Pulmonary artery endothelial cell (primary cell): ENCODE data around the gene DEPDC4. TPM values are rescaled to one million over a fixed set of nuclear protein-coding genes. Genes with fewer than 3 reads are reported as not detected.
"Not testable (repeated sequence)": the region's sequence is repeated elsewhere in the genome, so short reads cannot be mapped to it uniquely, and the experiment has no call there.

ENCODE experiments used
- DNase-seq: peaks from one replicate; pipeline ENCODE4 v3.0.0-alpha.2; 2011; ENCODE audit warnings: low read depth, low spot score
- total RNA-seq: library from RNA; depleted of rRNA; stranded (reverse); fragments of >200 nt; gene quantifications from 2 replicates; pipeline ENCODE4 v1.2.3, GENCODE V29; 2014

Gene DEPDC4
- total RNA-seq, 1 donor from 2014 or later, result 0.20 TPM

DNA sequence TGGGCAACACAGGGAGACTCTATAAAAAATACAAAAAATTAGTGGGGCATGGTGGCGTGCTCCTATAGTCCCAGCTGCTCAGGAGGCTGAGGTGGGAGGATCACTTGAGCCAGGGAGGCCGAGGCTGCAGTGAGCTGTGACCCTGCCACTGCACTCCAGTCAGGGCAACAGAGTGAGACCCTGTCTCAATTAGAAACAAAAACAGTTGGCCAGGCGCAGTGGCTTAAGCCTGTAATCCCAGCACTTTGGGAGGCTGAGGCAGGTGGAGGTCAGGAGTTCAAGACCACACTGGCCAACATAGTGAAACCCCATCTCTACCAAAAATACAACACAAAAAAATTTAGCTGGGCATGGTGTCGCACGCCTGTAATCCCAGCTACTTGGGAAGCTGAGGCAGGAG, 1.8 kb downstream of the DEPDC4 start:
- not testable (repeated sequence) for DNase-seq

DNA sequence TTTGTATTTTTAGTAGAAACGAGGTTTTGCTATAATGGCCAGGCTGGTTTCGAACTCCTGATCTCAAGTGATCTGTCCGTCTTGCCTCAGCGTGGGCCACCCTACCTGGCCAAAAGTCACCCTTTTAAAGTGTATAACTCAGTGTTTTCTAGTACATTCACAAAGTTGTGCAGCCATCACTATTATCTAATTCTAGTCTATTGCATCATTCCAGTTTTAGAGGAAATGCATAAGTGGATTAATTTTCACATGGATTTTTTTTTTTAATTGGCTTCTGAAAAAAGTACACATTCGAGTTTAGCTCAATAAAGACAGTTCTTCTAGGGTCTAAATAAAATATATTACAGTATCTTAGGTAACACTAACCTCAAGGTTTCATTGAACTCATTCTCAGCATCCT, 3.7 kb downstream of the DEPDC4 start:
- no peak for DNase-seq

DNA sequence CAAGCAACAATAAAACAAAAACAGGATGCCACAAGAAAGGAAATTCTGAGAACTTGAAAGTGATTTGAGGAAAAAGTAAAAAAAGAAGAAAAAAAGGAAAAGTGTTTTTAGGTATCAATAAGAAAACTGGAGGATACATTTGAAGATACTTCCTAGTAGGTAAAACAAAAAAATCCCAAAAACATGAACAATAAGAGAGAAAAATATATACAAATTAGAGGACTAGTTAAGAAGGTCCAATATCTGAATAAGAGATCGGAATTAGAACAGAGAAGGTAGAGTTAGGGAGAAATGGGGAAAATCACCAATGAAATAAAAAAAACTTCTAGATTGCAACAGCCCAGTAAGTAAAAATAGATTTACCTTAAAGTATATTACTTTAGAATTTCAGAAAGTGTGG, 8.8 kb downstream of the DEPDC4 start:
- DNase-seq, result no peak

DNA sequence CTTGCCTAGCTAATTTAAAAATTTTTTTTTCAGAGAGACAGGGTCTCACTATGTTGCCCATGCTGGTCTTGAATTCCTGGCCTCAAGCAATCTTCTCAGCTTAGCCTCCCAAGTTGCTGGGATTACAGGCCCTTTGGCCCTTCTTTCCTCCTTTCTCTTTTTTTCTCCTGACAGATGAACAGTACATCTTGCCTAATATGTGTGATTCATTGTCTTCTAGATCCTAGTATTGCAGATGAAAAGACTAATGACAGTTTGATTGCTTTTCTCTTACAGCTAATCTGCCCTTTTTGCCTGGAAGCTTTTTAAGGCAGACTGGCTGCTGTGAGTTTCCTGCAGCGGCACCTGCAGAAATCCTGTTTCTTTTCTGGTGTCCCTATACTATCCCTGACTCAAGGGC, 12.0 kb downstream of the DEPDC4 start:
- DNase-seq, result no peak

DNA sequence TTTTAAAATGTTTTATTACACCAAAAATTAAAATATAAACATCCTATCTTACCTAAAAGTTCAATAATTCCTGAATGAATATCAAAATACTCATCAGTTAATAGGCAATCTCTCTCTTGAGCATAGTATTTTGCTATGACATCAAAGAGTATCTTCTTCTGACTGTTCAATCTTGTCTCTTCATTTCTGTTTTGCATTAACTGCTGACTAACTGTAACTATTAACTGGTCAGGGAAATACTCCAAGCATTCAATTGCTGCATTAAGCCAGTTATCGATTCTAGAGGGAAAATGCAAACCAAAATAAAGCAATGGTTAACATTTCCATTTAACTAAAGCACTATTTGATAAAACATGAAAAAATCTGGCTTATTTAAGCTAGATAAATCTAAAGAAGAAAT, 13.4 kb downstream of the DEPDC4 start:
- no peak for DNase-seq

DNA sequence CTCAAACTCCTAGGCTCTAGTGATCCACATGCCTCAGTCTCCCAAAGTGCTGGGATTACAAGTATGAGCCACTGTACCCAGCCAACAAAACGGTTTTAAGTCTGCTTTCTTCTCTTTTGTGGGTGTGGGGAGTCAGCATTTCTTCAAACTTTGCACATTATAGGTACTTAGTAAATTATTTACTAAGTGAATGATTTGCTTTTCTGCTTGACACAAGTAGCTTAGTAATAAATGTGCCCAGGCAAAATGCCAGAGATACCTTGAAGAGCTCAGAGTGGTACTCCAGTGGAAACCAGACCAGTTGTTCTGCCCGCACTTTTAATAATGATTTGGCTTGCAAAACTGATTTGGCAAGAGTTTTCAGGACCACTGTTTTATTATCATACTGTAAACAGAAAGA, 15.0 kb downstream of the DEPDC4 start:
- no peak for DNase-seq

DNA sequence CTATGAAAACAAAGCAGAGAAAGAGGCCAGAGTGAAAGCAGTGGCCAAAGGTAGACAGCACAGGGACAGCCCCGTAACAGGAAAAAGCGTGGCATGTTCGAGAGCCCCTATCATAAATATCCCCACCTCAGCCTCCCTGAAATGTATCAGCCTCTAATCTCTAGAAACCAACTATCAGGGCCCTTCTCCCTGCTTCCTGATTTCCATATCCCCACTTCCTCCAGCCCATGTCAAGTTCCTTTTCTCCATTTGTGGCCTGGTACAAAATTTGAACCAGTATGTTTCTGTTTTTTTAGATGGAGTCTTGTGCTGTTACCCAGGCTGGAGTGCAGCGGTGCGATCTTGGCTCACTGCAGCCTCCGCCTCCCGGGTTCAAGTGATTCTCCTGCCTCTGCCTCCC, 16.9 kb downstream of the DEPDC4 start:
- DNase-seq, result no peak

DNA sequence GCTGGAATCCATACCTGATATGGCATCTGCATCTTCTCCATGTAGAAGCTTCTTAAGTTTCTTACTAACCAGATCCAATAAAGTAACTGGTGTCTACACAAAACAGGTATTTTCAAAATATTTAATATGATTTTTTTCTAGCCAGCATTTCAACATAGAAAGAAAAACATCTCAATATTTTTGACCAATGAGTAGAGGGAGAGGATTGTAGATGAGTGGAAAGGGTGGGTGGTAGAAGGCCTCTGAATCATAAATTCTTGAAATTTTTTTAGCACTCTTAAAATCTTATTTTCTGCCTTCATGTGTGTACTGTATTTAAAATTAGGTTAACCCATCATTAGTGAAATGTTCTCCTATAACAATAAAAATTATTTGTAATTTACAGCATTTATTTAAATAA, 18.0 kb downstream of the DEPDC4 start:
- DNase-seq, result no peak

DNA sequence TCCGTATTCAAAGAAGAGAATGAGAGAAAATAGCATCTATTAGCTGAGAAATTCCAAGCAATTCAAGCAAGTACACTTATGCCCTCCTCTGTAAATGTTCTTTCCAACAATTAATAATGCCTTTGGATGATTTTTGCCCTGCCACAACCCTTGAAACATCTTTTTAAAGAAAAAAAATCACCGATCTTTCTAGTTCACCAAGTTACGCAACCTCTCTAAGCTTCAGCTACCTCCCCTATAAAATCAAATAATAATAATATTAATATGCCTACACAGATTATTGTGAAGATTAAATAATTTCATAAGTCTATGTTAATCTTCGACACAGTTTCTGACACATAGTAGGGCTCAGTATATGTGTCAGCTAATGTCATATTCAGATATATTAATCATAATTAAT, 19.1 kb downstream of the DEPDC4 start:
- DNase-seq, result no peak

DNA sequence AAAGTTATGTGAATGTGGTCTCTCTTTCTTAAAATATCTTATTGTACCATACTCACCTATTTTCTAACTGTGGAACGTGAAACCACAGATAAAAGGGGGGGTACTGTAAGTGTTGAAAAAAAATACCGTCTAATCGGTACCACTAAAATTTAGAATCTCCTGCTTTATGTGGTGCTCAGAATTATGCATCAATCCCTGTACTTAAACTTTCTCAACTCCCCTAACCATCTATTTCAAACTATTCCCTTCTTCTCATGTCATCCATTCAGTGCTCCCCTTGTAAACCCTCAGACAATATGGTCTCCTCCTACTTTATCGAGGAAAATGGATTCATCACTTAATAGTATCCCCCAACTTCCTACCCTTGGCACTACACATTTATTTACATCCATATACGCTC, 23.7 kb downstream of the DEPDC4 start:
- no peak for DNase-seq

DNA sequence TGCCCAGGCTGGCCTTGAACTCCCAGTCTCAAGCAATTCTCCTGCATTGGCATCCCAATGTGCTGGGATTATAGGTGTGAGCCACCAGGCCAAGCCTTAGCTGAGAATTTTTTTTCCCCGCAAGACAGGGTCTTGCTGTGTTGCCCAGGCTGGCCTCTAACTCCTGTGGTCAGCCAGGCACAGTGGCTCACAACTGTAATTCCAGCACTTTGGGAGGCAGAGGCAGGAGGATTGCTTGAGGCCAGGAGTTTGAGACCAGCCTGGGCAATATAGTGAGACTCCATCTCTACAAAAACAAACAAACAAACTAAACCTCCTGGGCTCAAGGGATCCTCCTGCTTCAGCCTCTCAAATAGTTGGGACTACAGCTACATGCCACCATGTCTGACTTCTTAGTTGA, 27.3 kb downstream of the DEPDC4 start:
- DNase-seq, result no peak

DNA sequence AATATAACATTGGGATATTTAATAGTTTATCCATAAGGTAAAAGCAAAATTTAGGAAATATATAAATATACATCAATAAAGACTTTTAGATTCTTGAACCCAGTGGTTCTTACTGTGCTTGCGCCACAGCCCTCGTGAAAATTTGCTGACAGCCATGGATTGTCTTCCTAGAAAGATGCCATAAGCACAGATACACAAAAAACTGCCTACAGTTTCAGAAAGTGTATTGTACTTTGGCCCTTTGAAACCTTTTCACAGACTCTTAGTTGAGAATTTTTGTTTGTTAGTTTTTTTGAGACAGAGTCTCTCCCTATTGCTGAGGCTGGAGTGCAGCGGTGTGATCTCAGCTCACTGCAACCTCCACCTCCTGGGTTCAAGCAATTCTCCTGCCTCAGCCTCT, 28.1 kb downstream of the DEPDC4 start:
- no peak for DNase-seq

DNA sequence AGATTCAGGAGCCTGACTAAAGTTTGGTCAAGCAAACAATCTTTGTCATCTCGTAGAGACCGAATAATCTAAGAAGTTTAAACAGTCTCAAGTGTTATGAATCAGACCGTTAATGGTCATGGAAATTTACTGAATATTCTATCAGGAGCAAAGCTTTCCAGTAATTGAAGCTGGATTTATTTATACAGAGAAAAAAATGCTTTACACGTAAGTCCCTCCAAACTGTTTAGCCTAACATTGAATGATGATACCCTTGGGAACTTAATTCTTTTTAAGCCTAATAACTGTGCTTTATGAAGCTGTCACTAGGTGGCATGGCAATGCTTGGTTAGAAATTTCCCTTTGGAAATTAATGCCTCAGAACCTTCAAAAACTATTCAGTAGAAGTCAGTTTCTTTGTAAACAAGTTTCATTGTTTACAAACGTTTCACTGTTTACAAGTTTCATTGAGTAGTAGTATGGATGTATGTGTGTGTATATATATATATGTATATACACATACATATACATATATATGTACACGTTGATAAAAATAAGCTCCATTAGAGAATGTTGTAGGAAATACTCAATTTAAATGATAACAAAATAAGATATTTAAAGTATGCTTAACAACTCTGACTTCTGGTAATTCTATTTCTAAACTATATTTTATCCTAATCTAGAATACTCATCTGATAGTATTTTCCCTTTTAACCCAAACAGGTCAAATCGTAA, 32.1 kb downstream of the DEPDC4 start:
- DNase-seq, result peak; percentile 5

DNA sequence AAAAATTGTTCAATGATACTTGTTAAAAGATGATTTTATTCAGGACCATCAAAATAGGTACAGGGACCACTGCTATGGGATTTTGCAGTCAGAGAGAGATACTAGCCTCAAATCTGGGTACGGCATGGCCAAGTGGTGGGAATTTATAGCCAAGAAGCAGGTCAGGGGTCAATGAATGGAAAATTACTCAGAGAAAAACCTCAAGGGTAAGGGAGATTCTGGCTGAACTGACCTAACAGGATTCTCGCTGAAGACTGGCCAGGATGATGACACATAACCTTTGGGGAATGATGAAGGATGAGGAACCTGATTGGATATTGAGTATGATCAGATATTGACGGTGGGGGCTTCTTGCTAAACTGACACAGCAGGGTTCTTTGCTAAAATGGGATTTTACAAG, 32.7 kb downstream of the DEPDC4 start:
- no peak for DNase-seq

DNA sequence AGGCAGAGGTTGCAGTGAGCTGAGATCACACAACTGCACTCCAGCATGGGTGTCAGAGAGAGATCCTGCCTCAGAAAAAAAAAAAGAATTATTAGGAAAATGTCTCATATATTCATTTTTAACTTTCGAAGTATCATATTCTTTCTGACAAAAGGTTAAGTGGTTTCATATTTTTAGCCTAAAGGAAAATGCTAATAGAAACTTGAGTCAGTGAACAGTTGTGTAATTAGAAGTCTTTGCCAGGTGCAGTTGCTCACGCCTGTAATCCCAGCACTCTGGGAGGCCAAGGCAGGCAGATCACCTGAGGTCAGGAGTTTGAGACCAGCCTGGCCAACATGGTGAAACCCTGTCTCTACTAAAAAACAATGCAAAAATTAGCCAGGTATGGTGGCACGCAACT, 35.0 kb downstream of the DEPDC4 start:
- not testable (repeated sequence) for DNase-seq

DNA sequence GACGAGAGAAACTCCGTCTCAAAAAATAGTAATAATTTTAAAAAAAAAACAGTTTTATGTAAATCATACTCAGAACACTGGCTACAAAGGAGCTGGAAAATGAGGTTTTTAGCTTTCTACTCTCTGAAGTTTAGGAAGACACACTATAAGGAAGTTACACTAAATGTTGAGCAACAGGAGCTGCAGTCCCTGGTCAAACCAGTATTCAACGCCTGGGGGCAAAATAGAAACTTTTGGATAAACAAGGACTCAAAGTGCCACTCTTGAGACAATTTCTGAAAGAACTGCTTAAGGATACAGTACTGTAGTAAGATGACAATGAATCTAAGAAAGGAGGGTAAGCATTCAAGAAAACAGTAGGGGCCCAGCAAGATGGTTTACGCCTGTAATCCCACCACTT, 37.0 kb downstream of the DEPDC4 start:
- no peak for DNase-seq

DNA sequence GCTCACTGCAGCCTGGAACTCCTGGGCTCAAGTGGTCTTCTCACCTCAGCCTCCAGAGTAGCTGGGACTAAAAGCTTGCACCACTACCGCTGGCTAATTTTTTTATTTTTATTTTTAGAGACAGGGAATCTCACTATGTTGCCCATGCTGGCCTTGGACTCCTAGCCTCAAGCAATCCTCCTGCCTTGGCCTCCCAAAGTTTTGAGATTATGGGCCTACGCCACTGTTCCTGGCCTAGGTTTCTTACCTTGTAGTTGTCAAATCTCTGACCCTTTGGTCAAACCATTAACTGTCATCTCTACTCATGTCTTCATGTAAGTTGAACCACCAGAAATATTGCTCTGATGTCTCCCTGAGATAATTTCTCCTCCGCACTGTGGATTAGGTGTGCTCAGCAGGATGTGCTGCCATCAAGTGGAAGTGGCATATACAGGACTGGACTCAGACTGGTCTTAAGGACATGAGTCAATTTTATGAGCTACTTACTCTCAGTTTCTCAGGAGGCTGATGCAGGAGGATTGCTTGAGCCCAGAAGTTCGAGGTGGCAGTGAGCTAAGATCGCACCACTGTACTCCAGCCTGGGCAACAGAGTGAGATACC, 37.7 kb downstream of the DEPDC4 start:
- no peak for DNase-seq

DNA sequence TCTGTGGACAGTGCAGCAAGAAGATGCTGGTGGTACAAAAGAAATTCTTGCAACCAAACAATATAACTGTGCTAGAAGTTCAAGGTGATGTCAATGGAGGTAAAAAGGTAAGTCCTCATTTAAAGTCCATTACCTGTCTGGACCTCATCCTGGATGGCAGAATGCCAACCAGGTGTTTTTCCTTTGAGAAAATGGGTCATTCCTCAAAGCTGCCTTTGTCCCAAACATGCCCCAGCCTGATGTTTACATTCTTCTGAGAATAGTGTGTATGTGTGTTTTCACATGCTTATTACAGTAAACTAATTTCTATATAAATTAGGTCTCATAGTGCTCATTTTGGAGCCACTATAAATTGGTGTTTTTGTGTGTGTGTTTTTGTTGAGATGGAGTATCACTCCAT, 41.4 kb downstream of the DEPDC4 start:
- no peak for DNase-seq

DNA sequence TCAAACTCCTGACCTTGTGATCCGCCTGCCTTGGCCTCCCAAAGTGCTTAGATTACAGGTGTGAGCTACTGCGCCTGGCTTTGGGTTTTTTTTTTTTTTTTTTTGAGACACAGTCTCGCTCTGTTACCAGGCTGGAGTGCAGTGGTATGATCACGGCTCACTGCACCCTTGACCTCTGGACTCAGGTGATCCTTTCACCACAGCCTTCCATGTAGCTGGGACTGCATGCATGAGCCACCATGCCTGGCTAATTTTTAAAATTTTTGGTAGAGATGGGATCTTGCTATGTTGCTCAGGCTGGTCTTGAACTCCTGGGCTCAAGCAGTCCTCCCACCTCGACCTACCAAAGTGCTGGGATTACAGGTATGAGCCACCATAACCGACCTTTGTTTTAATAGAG, 44.7 kb downstream of the DEPDC4 start:
- not testable (repeated sequence) for DNase-seq

DNA sequence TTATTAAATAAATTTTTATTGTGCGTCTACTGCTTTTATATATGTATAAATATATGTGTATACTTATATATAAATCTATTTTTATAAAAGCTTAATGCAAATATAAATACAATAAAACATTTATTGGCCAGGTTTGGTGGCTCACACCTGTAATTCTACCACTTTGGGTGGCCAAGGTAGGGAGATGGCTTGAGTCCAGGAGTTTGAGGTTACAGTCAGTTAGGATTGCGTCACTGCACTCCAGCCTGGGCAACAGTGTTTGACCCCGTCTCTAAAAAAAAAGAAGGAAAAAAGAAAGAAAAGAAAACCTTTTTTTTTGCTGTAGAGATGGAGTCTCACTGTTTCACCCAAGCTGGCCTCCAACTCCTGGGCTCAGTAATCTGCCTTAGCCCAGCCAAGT, 45.4 kb downstream of the DEPDC4 start:
- no peak for DNase-seq

DNA sequence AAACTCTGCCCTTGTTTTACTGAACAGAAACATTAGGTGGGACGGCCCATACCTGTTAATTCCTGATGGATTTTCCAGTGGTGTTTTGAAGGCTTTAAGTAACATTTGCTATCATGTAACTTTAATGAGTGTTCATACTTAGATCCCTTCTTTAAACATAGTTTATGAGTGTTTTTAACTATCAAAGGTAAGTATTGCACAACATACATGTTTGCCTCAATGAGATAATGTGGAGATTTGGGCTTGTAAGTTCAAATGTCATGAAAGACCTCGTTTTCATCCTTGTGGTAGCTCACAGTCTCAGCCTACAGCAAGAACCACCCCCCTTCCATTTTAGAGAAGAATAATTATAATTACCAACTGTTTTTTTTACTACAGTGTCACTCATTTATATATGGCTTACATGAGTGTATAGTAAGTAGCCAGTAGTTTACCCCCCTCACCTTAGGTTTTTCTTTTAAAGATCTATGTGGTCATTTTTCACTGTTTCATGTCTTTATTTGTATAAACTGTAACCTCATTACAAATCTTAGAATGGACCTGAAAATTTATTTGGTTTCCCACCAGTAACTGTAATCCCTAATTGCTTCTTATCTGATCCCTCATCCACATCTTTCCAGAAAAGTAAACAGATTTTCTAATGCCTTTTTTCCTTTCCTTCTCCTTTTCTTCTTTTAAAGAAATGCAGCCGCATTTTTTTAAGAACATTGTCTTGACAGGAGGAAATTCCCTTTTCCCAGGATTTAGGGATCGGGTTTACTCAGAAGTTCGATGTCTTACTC, 47.4 kb downstream of the DEPDC4 start:
- no peak for DNase-seq

DNA sequence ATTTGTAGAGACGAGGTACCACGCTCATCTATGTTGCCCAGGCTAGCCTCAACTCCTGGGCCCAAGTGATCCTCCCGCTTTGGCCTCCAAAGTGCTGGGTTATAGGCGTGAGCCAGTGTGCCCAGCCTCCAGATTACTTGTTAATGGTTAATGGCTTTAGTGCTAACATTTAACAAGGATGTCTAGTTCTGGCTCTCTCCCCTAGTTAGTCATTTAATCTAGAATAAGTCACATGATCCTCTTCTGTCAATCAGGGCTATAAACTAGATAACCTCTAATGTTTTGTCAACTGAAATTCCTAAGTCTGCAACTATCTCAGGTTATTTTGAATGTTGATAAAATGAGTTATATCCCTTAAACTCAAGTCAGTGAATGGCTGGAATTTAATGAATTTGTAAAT, 50.5 kb downstream of the DEPDC4 start:
- DNase-seq, result no peak

DNA sequence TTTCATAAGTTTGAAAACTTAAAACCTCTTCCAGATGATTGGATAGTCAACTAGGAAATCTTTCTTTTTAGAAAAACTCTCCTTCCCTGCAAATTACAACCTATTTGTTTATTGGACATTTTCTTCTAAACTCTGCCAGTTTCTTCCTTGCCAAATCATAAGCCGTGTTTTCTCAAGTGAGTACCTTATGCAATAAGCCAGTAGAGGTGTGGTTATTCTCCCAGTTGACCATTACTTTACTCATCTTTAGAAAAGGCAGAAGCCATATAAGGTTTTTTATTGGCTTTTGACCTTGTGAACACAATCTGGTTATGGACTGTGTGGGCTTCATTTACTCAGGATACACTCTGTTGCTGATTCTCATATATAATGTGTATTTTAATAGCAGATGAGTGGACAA, 51.7 kb downstream of the DEPDC4 start:
- DNase-seq, result no peak
